Measurements from ENCODE around the gene TBC1D4. TPM values are rescaled to one million over a fixed set of nuclear protein-coding genes. Genes with fewer than 3 reads are reported as not detected.
A peak's percentile ranks its signal among the peaks of the same experiment; 100 is the strongest.

TBC1D4 gene, protein sequence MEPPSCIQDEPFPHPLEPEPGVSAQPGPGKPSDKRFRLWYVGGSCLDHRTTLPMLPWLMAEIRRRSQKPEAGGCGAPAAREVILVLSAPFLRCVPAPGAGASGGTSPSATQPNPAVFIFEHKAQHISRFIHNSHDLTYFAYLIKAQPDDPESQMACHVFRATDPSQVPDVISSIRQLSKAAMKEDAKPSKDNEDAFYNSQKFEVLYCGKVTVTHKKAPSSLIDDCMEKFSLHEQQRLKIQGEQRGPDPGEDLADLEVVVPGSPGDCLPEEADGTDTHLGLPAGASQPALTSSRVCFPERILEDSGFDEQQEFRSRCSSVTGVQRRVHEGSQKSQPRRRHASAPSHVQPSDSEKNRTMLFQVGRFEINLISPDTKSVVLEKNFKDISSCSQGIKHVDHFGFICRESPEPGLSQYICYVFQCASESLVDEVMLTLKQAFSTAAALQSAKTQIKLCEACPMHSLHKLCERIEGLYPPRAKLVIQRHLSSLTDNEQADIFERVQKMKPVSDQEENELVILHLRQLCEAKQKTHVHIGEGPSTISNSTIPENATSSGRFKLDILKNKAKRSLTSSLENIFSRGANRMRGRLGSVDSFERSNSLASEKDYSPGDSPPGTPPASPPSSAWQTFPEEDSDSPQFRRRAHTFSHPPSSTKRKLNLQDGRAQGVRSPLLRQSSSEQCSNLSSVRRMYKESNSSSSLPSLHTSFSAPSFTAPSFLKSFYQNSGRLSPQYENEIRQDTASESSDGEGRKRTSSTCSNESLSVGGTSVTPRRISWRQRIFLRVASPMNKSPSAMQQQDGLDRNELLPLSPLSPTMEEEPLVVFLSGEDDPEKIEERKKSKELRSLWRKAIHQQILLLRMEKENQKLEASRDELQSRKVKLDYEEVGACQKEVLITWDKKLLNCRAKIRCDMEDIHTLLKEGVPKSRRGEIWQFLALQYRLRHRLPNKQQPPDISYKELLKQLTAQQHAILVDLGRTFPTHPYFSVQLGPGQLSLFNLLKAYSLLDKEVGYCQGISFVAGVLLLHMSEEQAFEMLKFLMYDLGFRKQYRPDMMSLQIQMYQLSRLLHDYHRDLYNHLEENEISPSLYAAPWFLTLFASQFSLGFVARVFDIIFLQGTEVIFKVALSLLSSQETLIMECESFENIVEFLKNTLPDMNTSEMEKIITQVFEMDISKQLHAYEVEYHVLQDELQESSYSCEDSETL (N-terminal part only)
- 10 to 100 TPM; 20.2 to 74.7 (median 30.9) TPM for total RNA-seq

DNA sequence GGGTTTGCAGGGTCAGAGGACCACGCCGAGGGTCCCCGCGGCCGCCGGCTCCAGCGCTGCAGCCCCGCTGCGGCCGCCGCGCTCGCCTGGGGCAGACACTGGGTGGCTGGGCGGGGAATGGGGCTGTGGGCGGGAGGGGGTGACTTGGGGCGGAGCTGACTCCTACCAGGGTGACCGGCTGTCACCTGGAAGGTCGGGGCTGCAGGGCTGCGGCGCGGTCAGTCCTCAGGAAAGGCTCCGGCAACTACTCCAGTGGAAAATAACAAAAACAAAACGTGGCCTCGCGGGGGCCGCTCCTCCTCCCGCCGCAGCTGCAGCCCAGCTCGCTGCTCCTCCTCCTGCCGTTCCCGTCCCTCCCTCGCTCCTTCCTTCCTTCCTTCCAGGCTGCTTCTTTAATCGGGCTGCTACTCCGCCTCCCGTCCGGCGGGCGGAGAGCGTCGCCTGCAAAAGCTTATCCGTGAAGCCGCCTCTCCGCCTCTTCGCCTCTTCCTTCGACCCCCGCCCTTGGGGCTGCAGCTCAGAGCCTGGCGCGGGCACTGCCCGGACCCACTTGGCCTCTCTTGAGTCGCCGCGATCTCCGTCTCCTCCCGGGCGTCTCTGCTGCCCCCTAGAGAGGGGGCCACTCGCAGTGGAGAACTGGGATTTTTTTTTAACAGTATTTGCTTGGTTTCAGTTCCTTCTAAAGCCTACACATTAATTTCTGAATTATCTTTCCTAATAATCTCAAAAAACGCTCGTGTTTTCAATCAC, at the start of gene TBC1D4:
TSS of gene TBC1D4 (minus strand) at position 100 of the 750 bp plus-strand sequence. CDS start 402 bp downstream, outside the sequence.
- peak; percentile 27 to 32 for TF ChIP-seq POLR2A (IDR thresholded peaks at IDR 0.05)
- TF ChIP-seq, protein P1, sequence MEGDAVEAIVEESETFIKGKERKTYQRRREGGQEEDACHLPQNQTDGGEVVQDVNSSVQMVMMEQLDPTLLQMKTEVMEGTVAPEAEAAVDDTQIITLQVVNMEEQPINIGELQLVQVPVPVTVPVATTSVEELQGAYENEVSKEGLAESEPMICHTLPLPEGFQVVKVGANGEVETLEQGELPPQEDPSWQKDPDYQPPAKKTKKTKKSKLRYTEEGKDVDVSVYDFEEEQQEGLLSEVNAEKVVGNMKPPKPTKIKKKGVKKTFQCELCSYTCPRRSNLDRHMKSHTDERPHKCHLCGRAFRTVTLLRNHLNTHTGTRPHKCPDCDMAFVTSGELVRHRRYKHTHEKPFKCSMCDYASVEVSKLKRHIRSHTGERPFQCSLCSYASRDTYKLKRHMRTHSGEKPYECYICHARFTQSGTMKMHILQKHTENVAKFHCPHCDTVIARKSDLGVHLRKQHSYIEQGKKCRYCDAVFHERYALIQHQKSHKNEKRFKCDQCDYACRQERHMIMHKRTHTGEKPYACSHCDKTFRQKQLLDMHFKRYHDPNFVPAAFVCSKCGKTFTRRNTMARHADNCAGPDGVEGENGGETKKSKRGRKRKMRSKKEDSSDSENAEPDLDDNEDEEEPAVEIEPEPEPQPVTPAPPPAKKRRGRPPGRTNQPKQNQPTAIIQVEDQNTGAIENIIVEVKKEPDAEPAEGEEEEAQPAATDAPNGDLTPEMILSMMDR (IDR thresholded peaks at IDR 0.05) = peak; percentile 64 to 91 (median 80)
- Histone ChIP-seq H3K4me1 (no peaks in the 10 kb centered on the region), H3K4me3 (peak within 1 kb of the TSS; percentile 67 to 88), H3K27me3 (no peaks in the 10 kb centered on the region), H3K9me3 (no peaks in the 10 kb centered on the region), H3K36me3 (no peaks in the 10 kb centered on the region), H3K27ac (peak within 1 kb of the TSS; percentile 80 to 84)
- intact Hi-C loops (cut with DNase I; ENCODE audit: low total_unique reads) = no loop called here
- peak; percentile 79 to 81 for DNase-seq

DNA sequence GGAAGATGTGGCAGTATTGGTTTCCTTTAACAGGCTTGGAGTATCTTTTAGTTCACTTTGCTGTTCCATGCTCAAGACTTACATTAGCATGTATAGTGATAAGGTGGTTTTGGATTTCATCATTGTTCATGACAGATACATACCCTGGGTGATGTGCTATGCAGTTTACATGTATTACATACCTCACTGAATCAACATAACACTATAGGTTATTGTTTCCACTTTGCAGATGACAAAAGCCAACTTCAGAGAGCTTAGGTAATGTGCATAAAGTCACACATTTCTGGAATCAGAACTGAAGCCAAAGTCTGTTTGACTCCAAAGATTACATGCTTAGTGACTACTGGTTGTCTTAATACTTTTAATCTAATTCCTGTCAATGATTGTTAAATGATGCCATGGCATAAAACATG, 48.6 kb upstream of the TBC1D4 start:
- no peak for TF ChIP-seq POLR2A (IDR thresholded peaks at IDR 0.05)
- TF ChIP-seq, protein P1 (IDR thresholded peaks at IDR 0.05) = no peak
- no peak for DNase-seq
- intact Hi-C loops (cut with DNase I; ENCODE audit: low total_unique reads) = no loop called here

DNA sequence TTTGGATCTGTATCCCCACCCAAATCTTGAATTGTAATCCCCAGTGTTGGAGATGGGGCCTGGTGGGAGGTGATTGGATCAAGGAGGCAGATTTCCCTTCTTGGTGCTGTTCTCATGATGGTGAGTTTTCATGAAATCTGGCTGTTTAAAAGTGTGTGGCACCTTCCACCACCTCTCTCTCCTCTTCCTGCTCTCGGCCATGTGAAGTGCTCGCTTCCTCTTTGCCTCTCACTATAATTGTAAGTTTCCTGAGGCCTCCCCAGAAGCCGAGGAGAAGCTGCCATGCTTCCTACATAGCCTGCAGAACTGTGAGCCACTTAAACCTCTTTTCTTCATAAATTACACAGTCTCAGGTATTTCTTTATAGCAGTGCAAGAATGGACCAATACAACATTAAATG, 40.0 kb upstream of the TBC1D4 start:
- no peak for DNase-seq
- Histone ChIP-seq H3K27ac (no peak overlapping the region), H3K9me3 (no peaks in the 10 kb centered on the region), H3K4me3 (no peak overlapping the region), H3K4me1 (no peaks in the 10 kb centered on the region), H3K36me3 (no peaks in the 10 kb centered on the region), H3K27me3 (no peaks in the 10 kb centered on the region)
- intact Hi-C loops (cut with DNase I; ENCODE audit: low total_unique reads) = no loop called here
- TF ChIP-seq POLR2A (IDR thresholded peaks at IDR 0.05) = no peak
- TF ChIP-seq, protein P1 (IDR thresholded peaks at IDR 0.05) = no peak

More for the DNA sequence above, 48.6 kb upstream of the TBC1D4 start:
- Histone ChIP-seq H3K4me3 (no peak overlapping the region), H3K36me3 (no peaks in the 10 kb centered on the region), H3K27ac (no peak overlapping the region), H3K27me3 (no peaks in the 10 kb centered on the region), H3K9me3 (no peaks in the 10 kb centered on the region), H3K4me1 (no peaks in the 10 kb centered on the region)

DNA sequence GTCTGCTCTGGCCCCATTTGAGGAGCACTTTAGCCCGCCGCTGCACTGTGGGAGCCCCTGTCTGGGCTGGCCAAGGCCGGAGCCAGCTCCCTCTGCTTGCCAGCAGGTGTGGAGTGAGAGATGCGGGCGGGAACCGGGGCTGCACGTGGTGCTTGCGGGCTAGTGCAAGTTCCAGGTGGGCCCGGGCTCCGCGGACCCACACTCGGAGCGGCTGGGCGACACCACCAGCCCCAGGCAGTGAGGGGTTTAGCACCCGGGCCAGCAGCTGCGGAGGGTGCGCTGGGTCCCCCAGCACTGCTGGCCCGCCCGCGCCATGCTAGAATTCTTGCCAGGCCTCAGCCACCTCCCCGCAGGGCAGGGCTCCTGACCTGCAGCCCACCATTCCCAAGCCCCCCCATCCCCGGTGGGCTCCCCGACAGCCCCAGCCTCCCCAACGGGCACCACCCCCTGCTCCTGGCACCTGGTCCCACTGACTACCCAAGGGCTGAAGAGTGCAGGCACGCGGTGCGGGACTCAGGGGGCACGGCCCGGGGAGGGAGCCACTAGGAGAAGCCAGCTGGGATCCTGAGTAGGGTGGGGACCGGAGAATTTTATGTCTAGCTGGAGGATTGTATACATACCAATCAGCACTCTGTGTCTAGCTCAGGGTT, 36.6 kb upstream of the TBC1D4 start:
- Histone ChIP-seq H3K4me3 (no peak overlapping the region), H3K36me3 (no peaks in the 10 kb centered on the region), H3K27me3 (no peaks in the 10 kb centered on the region), H3K27ac (no peak overlapping the region), H3K9me3 (no peaks in the 10 kb centered on the region), H3K4me1 (no peaks in the 10 kb centered on the region)
- TF ChIP-seq, protein P1 (IDR thresholded peaks at IDR 0.05) = no peak
- TF ChIP-seq POLR2A (IDR thresholded peaks at IDR 0.05) = no peak
- no peak for DNase-seq
- intact Hi-C loops (cut with DNase I; ENCODE audit: low total_unique reads) = no loop called here

Data from uterus (tissue), 4 donors.